SJCRH30 (cell line): ENCODE results near the gene FOXB2. TPM values are rescaled to one million over a fixed set of nuclear protein-coding genes. Genes with fewer than 3 reads are reported as not detected.
"Not testable (repeated sequence)": the region's sequence is repeated elsewhere in the genome, so short reads cannot be mapped to it uniquely, and the experiment has no call there.

Experiments
- DNase-seq, 2 experiments: peaks; one replicate each; pipeline ENCODE4 v3.0.0-alpha.2; 2015 to 2020
- H3K27ac ChIP-seq: fragments of 250-450 bp; sonication (Bioruptor Pico); 2 replicates; pipeline ENCODE4 v1.5.1; 2020; ENCODE audit warnings: mild to moderate bottlenecking, moderate library complexity
- H3K27me3 ChIP-seq: fragments of 250-450 bp; sonication (Bioruptor Pico); 2 replicates; pipeline ENCODE4 v1.5.1; 2020; ENCODE audit warnings: mild to moderate bottlenecking, moderate library complexity
- H3K36me3 ChIP-seq: fragments of 250-450 bp; sonication (Bioruptor Pico); 2 replicates; pipeline ENCODE4 v1.5.1; 2020; ENCODE audit warnings: mild to moderate bottlenecking, moderate library complexity
- H3K4me1 ChIP-seq: fragments of 250-450 bp; sonication (Bioruptor Pico); 2 replicates; pipeline ENCODE4 v1.5.1; 2020; ENCODE audit warnings: mild to moderate bottlenecking, moderate library complexity
- H3K4me3 ChIP-seq: fragments of 250-450 bp; sonication (Bioruptor Pico); 2 replicates; pipeline ENCODE4 v1.5.1; 2020; ENCODE audit warnings: mild to moderate bottlenecking, moderate library complexity
- H3K9me3 ChIP-seq: fragments of 250-450 bp; sonication (Bioruptor Pico); replicated peaks from 2 replicates; pipeline ENCODE4 v1.5.1; 2020; ENCODE audit warnings: mild to moderate bottlenecking, moderate library complexity
- total RNA-seq: library from RNA; depleted of rRNA; stranded (reverse); fragments of >200 nt; shearing (Covaris generic); gene quantifications from 2 replicates; pipeline ENCODE4 v1.2.3, GENCODE V29; 2014; rRNA removed

Gene FOXB2
- not detected in 2 replicates for total RNA-seq

- no peaks in the 10 kb centered on the region for H3K4me1 ChIP-seq
- H3K27ac ChIP-seq = no peak within 1 kb of the TSS
- no peaks in the 10 kb centered on the region for H3K9me3 ChIP-seq
- DNase-seq = no peak
- H3K36me3 ChIP-seq = no peaks in the 10 kb centered on the region
- H3K4me3 ChIP-seq = no peak within 1 kb of the TSS
- H3K27me3 ChIP-seq = no peaks in the 10 kb centered on the region
Measured at GRCh38 chr9:77019236-77019925, at the start of gene FOXB2. Gene FOXB2, plus strand, starts transcription at chr9:77019655. Its CDS starts 0 bp downstream, at chr9:77019655.

GRCh38 chr9:76969716-76970115 lies 49.7 kb upstream of the FOXB2 start:
- no peak for DNase-seq
- Histone ChIP-seq H3K27me3 (peaks cover 5% of the 10 kb centered on the region; the same call in 1 of the 2 replicates), H3K36me3 (no peaks in the 10 kb centered on the region), H3K9me3 (no peaks in the 10 kb centered on the region), H3K27ac (no peak overlapping the region), H3K4me3 (no peak overlapping the region), H3K4me1 (no peaks in the 10 kb centered on the region)

GRCh38 chr9:76978831-76979230 lies 40.6 kb upstream of the FOXB2 start:
- H3K36me3 ChIP-seq, H3K27ac ChIP-seq, H3K4me1 ChIP-seq, H3K4me3 ChIP-seq, H3K27me3 ChIP-seq, H3K9me3 ChIP-seq, DNase-seq: not testable (repeated sequence)

GRCh38 chr9:76980566-76980965 lies 38.9 kb upstream of the FOXB2 start:
- no peak overlapping the region for H3K4me3 ChIP-seq
- H3K9me3 ChIP-seq = no peaks in the 10 kb centered on the region
- no peaks in the 10 kb centered on the region; the same call in 1 of the 2 replicates for H3K27me3 ChIP-seq
- DNase-seq = no peak
- H3K36me3 ChIP-seq = no peaks in the 10 kb centered on the region
- no peaks in the 10 kb centered on the region for H3K4me1 ChIP-seq
- no peak overlapping the region for H3K27ac ChIP-seq

GRCh38 chr9:76984486-76984885 lies 35.0 kb upstream of the FOXB2 start:
- Histone ChIP-seq H3K27ac (no peak overlapping the region), H3K9me3 (no peaks in the 10 kb centered on the region), H3K4me3 (no peak overlapping the region), H3K36me3 (no peaks in the 10 kb centered on the region), H3K27me3 (no peaks in the 10 kb centered on the region), H3K4me1 (no peaks in the 10 kb centered on the region)
- DNase-seq = no peak

- DNase-seq = no peak
- Histone ChIP-seq H3K36me3 (no peaks in the 10 kb centered on the region), H3K4me1 (no peaks in the 10 kb centered on the region), H3K4me3 (no peak overlapping the region), H3K27ac (no peak overlapping the region), H3K9me3 (no peaks in the 10 kb centered on the region), H3K27me3 (no peaks in the 10 kb centered on the region)
Measured at GRCh38 chr9:76985581-76985980, 33.9 kb upstream of the FOXB2 start.

- no peaks in the 10 kb centered on the region for H3K4me1 ChIP-seq
- H3K36me3 ChIP-seq = no peaks in the 10 kb centered on the region
- no peak overlapping the region for H3K4me3 ChIP-seq
- DNase-seq = peak; percentile 39 to 74
- no peak overlapping the region for H3K27ac ChIP-seq
- H3K9me3 ChIP-seq = no peaks in the 10 kb centered on the region
- no peaks in the 10 kb centered on the region for H3K27me3 ChIP-seq
Measured at GRCh38 chr9:76987594-76988200, 31.8 kb upstream of the FOXB2 start.

GRCh38 chr9:76988941-76989340 lies 30.5 kb upstream of the FOXB2 start:
- no peaks in the 10 kb centered on the region for H3K27me3 ChIP-seq
- H3K9me3 ChIP-seq = no peaks in the 10 kb centered on the region
- H3K36me3 ChIP-seq = no peaks in the 10 kb centered on the region
- H3K4me1 ChIP-seq = no peaks in the 10 kb centered on the region
- DNase-seq = no peak
- no peak overlapping the region for H3K27ac ChIP-seq
- H3K4me3 ChIP-seq = no peak overlapping the region

GRCh38 chr9:76989501-76989900 lies 30.0 kb upstream of the FOXB2 start:
- Histone ChIP-seq H3K27me3 (no peaks in the 10 kb centered on the region), H3K36me3 (no peaks in the 10 kb centered on the region), H3K9me3 (no peaks in the 10 kb centered on the region), H3K27ac (no peak overlapping the region), H3K4me3 (no peak overlapping the region), H3K4me1 (no peaks in the 10 kb centered on the region)
- DNase-seq = no peak

GRCh38 chr9:76996700-76997099 lies 22.8 kb upstream of the FOXB2 start:
- Histone ChIP-seq H3K27ac (no peak overlapping the region), H3K27me3 (peaks cover 3% of the 10 kb centered on the region; the same call in 1 of the 2 replicates), H3K9me3 (no peaks in the 10 kb centered on the region), H3K4me3 (no peak overlapping the region), H3K4me1 (no peaks in the 10 kb centered on the region), H3K36me3 (no peaks in the 10 kb centered on the region)
- peak; percentile 29 to 63 for DNase-seq

- Histone ChIP-seq H3K4me3 (no peak overlapping the region), H3K9me3 (no peaks in the 10 kb centered on the region), H3K27me3 (peaks cover 3% of the 10 kb centered on the region; the same call in 1 of the 2 replicates), H3K36me3 (no peaks in the 10 kb centered on the region), H3K4me1 (no peaks in the 10 kb centered on the region), H3K27ac (no peak overlapping the region)
- DNase-seq = no peak
Measured at GRCh38 chr9:76999261-76999660, 20.2 kb upstream of the FOXB2 start.

- Histone ChIP-seq H3K4me3 (no peak overlapping the region), H3K9me3 (no peaks in the 10 kb centered on the region), H3K36me3 (no peaks in the 10 kb centered on the region), H3K27me3 (peaks cover 3% of the 10 kb centered on the region; the same call in 1 of the 2 replicates), H3K27ac (no peak overlapping the region), H3K4me1 (no peaks in the 10 kb centered on the region)
- no peak for DNase-seq
Measured at GRCh38 chr9:77000330-77000729, 19.1 kb upstream of the FOXB2 start.

- no peak overlapping the region for H3K4me3 ChIP-seq
- peaks cover 10% of the 10 kb centered on the region for H3K27me3 ChIP-seq
- H3K4me1 ChIP-seq = no peaks in the 10 kb centered on the region
- H3K36me3 ChIP-seq = no peaks in the 10 kb centered on the region
- H3K27ac ChIP-seq = no peak overlapping the region
- H3K9me3 ChIP-seq = no peaks in the 10 kb centered on the region
- DNase-seq = no peak
Measured at GRCh38 chr9:77003366-77003765, 16.1 kb upstream of the FOXB2 start.

- Histone ChIP-seq H3K9me3 (no peaks in the 10 kb centered on the region), H3K27me3 (peaks cover 7% of the 10 kb centered on the region), H3K4me1 (no peaks in the 10 kb centered on the region), H3K27ac (no peak overlapping the region), H3K4me3 (no peak overlapping the region), H3K36me3 (no peaks in the 10 kb centered on the region)
- no peak for DNase-seq
Measured at GRCh38 chr9:77005216-77005615, 14.2 kb upstream of the FOXB2 start.

GRCh38 chr9:77010527-77010926 lies 8.9 kb upstream of the FOXB2 start:
- no peaks in the 10 kb centered on the region for H3K4me1 ChIP-seq
- DNase-seq = no peak
- no peak overlapping the region for H3K4me3 ChIP-seq
- H3K36me3 ChIP-seq = no peaks in the 10 kb centered on the region
- peaks cover 7% of the 10 kb centered on the region; the same call in 1 of the 2 replicates for H3K27me3 ChIP-seq
- no peak overlapping the region for H3K27ac ChIP-seq
- no peaks in the 10 kb centered on the region for H3K9me3 ChIP-seq
